HepG2 (cell line): ENCODE results near the gene PLPPR3. TPM values are rescaled to one million over a fixed set of nuclear protein-coding genes. Genes with fewer than 3 reads are reported as not detected.
A peak's percentile ranks its signal among the peaks of the same experiment; 100 is the strongest.

Source experiments
- CCDC6 ChIP-seq: sonication (generic); formaldehyde crosslinking; IDR thresholded peaks from 2 replicates; pipeline ENCODE4 v1.8.1; 2022; ENCODE audit warnings: mild to moderate bottlenecking, missing genetic modification reagents, moderate library complexity
- DR1 ChIP-seq: sonication (generic); formaldehyde crosslinking; IDR thresholded peaks from 2 replicates; pipeline ENCODE4 v1.8.0; 2021; ENCODE audit warnings: mild to moderate bottlenecking, missing genetic modification reagents, inconsistent platforms
- FOXO1 ChIP-seq: sonication (generic); formaldehyde crosslinking; IDR thresholded peaks from 2 replicates; pipeline ENCODE4 v1.4.0; 2020; ENCODE audit warnings: missing genetic modification reagents
- GMEB1 ChIP-seq: sonication (generic); formaldehyde crosslinking; IDR thresholded peaks from 2 replicates; pipeline ENCODE4 v1.5.1; 2020; ENCODE audit warnings: missing genetic modification reagents, mild to moderate bottlenecking, borderline replicate concordance
- HNRNPH1 ChIP-seq: fragments of 200-400 bp; formaldehyde crosslinking; optimal IDR thresholded peaks from 2 replicates; pipeline ENCODE3; 2017; ENCODE audit warnings: mild to moderate bottlenecking, low read depth, low read length
- NAIF1 ChIP-seq: sonication (generic); formaldehyde crosslinking; IDR thresholded peaks from 2 replicates; pipeline ENCODE4 v1.5.0; 2020; ENCODE audit warnings: mild to moderate bottlenecking, missing genetic modification reagents, borderline replicate concordance
- NFRKB ChIP-seq: fragments of 450-650 bp; IDR thresholded peaks from 2 replicates; pipeline ENCODE4 v1.6.1; 2017
- NFYC ChIP-seq: IDR thresholded peaks from 2 replicates; pipeline ENCODE4 v1.6.1; 2016; ENCODE audit warnings: missing genetic modification reagents, missing compliant biosample characterization
- PRDM10 ChIP-seq: sonication (generic); formaldehyde crosslinking; IDR thresholded peaks from 2 replicates; pipeline ENCODE4 v1.4.0; 2020; ENCODE audit warnings: low read depth, missing genetic modification reagents
- RFX1 ChIP-seq: fragments of 450-650 bp; IDR thresholded peaks from 2 replicates; pipeline ENCODE4 v1.6.1; 2017
- SALL1 ChIP-seq: sonication (generic); formaldehyde crosslinking; IDR thresholded peaks from 2 replicates; pipeline ENCODE4 v1.8.0; 2022; ENCODE audit warnings: mild to moderate bottlenecking, missing genetic modification reagents
- SNRNP70 ChIP-seq: fragments of 200-400 bp; formaldehyde crosslinking; IDR thresholded peaks from 2 replicates; pipeline ENCODE4 v1.6.1; 2017; ENCODE audit warnings: mild to moderate bottlenecking, low read depth, low read length, moderate library complexity
- TAF1 ChIP-seq: sonication (generic); formaldehyde crosslinking; IDR thresholded peaks from 2 replicates; pipeline ENCODE4 v1.4.0; 2020; ENCODE audit warnings: missing genetic modification reagents
- ZFP1 ChIP-seq: IDR thresholded peaks from 2 replicates; pipeline ENCODE4 v1.6.1; 2016
- ZFX ChIP-seq: sonication (generic); formaldehyde crosslinking; IDR thresholded peaks from 2 replicates; pipeline ENCODE4 v1.4.0; 2020; ENCODE audit warnings: mild to moderate bottlenecking, low read depth, missing genetic modification reagents, moderate library complexity
- ZNF143 ChIP-seq: sonication (generic); formaldehyde crosslinking; IDR thresholded peaks from 2 replicates; pipeline ENCODE4 v1.4.0; 2020; ENCODE audit warnings: missing genetic modification reagents
- ZNF331 ChIP-seq: sonication (generic); formaldehyde crosslinking; IDR thresholded peaks from 2 replicates; pipeline ENCODE4 v1.4.0; 2020; ENCODE audit warnings: missing genetic modification reagents
- ZNF639 ChIP-seq: conservative IDR thresholded peaks from 2 replicates; pipeline ENCODE4 v1.6.1; 2018; ENCODE audit warnings: missing genetic modification reagents
- ZSCAN22 ChIP-seq: sonication (generic); formaldehyde crosslinking; IDR thresholded peaks from 2 replicates; pipeline ENCODE4 v1.4.0; 2020; ENCODE audit warnings: mild to moderate bottlenecking, missing genetic modification reagents
- polyA plus RNA-seq, 8 experiments: library from polyadenylated mRNA; depleted of rRNA in 3 of 8; stranded (reverse) in 7 of 8; unstranded in 1 of 8; fragments of >200 nt; fragmentation: Illumina TruSeq in 4 of 8; extraction: Trizol in 4 of 8; gene quantifications; 2 replicates each; pipeline versions ENCODE4 v1.2.1 to v1.2.3, GENCODE V29; 2011 to 2016; ENCODE audit warnings: low read depth in 4 of 8, missing spikeins in 1 of 8, mixed read lengths in 1 of 8; ENCODE audit not compliant: insufficient read depth in 1 of 8
- total RNA-seq, 5 experiments: library from RNA; depleted of rRNA; stranded (reverse); fragments of >200 nt; fragmentation: Illumina TruSeq; extraction: Trizol; gene quantifications; 2 replicates each; pipeline ENCODE4 v1.2.3, GENCODE V29; 2016; ENCODE audit warnings: low read depth in 1 of 5
- TF ChIP-seq, protein P1 (sequence below): sonication (generic); formaldehyde crosslinking; conservative IDR thresholded peaks from 2 replicates; pipeline ENCODE4 v1.5.0; 2020; ENCODE audit warnings: missing genetic modification reagents
- TF ChIP-seq, protein P2 (sequence below): sonication (generic); formaldehyde crosslinking; IDR thresholded peaks from 2 replicates; pipeline ENCODE4 v1.8.1; 2023; ENCODE audit warnings: mild to moderate bottlenecking, missing genetic modification reagents

PLPPR3 gene
- total and polyA plus RNA-seq, 2 of the 13 experiments (the other 11 are each of a cell fraction or from before 2014, with no cell fraction given), result 0.07 to 0.16 TPM

DNA sequence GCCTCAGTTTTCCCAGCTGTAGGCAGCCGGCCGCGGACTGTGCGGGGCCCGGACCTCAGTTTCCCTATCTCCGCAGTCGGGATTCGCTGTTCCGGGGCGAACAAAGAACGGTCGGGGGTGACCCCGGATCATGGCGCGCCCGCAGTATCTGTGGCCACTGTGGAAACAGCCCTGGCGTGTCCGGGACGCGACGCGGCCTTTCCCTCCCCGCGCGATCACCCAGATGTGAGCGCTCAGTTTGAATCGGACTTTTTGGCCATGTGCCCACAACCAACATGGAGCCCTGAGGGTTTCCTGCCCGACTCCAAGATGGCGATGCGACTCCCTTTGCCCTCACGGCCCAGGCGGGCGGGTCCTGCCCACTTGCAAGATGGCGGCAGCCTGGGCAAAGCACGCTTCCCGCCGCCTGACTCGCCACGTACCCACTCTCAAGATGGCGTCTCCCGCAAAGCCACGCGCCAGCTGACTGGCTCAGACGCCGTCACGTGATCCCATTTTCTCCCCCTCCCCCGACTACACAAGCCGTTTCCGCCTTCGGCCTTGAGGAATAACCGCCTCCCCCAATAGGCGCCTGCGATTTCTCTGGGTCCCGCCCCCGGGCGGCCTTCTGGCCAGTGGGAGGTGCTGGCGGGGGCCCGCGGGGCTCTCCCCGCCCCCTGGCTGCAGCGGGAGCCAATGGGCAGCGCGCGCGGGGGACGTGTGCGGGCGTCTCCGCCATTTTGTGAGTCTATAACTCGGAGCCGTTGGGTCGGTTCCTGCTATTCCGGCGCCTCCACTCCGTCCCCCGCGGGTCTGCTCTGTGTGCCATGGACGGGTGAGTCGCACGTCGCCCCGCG lies 24.8 kb downstream of the PLPPR3 start, which contains the start of gene PTBP1 (continued):
- TF ChIP-seq PRDM10 (CRISPR knock-in tag), result peak; percentile 66; the same call in 1 of the 2 replicates
- 0 out of 2 replicates have a peak, but pooled peaks have one; percentile 40 for TF ChIP-seq NAIF1
- TF ChIP-seq ZNF143 (CRISPR knock-in tag), result peak; percentile 73
- TF ChIP-seq DR1 (CRISPR knock-in tag), result peak; percentile 74
- peak; percentile 82; the same call in 1 of the 2 replicates for TF ChIP-seq ZNF331 (CRISPR knock-in tag)
- TF ChIP-seq ZNF639 (CRISPR knock-in tag), result 0 out of 2 replicates have a peak, but pooled peaks have one; percentile 26
- TF ChIP-seq SALL1 (CRISPR knock-in tag), result peak; percentile 74
- TF ChIP-seq TAF1, result peak; percentile 85; the same call in 1 of the 2 replicates
- TF ChIP-seq ZSCAN22 (CRISPR knock-in tag), result no peak
- no peak for TF ChIP-seq SNRNP70
- TF ChIP-seq, protein P1, sequence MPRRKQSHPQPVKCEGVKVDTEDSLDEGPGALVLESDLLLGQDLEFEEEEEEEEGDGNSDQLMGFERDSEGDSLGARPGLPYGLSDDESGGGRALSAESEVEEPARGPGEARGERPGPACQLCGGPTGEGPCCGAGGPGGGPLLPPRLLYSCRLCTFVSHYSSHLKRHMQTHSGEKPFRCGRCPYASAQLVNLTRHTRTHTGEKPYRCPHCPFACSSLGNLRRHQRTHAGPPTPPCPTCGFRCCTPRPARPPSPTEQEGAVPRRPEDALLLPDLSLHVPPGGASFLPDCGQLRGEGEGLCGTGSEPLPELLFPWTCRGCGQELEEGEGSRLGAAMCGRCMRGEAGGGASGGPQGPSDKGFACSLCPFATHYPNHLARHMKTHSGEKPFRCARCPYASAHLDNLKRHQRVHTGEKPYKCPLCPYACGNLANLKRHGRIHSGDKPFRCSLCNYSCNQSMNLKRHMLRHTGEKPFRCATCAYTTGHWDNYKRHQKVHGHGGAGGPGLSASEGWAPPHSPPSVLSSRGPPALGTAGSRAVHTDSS (CRISPR knock-in tag), result 0 out of 2 replicates have a peak, but pooled peaks have one; percentile 32
- TF ChIP-seq GMEB1 (CRISPR knock-in tag), result peak; percentile 94
- TF ChIP-seq, protein P2, sequence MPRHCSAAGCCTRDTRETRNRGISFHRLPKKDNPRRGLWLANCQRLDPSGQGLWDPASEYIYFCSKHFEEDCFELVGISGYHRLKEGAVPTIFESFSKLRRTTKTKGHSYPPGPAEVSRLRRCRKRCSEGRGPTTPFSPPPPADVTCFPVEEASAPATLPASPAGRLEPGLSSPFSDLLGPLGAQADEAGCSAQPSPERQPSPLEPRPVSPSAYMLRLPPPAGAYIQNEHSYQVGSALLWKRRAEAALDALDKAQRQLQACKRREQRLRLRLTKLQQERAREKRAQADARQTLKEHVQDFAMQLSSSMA, result peak; percentile 98
- TF ChIP-seq NFYC (CRISPR knock-in tag), result peak; percentile 96
- TF ChIP-seq HNRNPH1, result no peak
- peak; percentile 86 for TF ChIP-seq ZFX
- peak; percentile 56; the same call in 1 of the 2 replicates for TF ChIP-seq ZFP1 (CRISPR knock-in tag)
- TF ChIP-seq CCDC6 (CRISPR knock-in tag), result peak; percentile 78; the same call in 1 of the 2 replicates
- no peak; the same call in 1 of the 2 replicates for TF ChIP-seq FOXO1 (CRISPR knock-in tag)
- peak; percentile 73 for TF ChIP-seq NFRKB
- TF ChIP-seq RFX1, result no peak
